Measurements from ENCODE around the gene DKKL1.
"Not testable (repeated sequence)": the region's sequence is repeated elsewhere in the genome, so short reads cannot be mapped to it uniquely, and the experiment has no call there.

DKKL1 gene

DNA sequence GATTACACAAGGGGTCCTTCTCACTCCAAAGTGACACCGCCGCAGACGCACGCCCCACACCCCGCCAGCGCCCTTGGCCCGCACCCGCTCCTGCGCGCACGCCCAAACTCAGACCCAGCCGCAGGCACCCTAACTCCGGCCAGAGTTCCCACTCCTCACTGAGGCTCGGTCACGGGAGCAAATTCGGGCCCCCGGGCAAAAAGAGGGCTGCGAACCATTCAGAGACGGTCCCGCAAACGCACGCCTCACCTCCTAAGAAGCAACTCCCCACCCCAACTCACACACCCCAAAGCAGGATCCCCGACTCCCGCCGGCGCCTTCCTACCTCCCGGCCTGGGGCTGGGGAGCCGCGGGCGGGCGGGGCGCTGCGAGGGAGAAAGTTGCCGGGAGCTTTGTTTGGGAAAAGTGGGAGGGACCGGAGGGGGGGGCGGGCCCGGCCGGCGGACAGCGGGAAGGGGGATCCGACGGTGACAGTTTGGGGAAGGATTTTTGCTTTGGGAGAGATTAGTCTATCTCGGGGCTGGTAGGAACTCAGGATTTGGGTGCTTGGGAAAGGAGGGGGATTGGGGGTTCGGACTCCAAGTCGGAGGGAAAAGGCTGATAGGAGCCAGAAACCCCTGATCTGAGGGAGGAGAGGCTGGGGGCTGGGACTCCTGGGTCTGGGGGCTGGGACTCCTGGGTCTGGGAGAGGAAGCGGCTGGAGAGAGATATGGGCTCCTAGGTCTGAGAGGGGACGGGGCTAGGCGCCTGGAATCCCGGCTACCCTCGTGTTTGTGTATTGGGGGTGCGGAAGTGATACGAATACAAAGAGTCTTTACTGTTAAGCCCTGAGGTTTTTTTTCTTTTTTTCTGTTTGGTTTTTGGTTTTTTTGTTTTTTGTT lies 1.4 kb upstream of the DKKL1 start, which contains the start of gene TEAD2:
Gene TEAD2 (minus strand): TSS at position 369 of the 881 bp plus-strand sequence. CDS start 2,341 bp downstream, outside the sequence.
- DNase-seq: no peak

DNA sequence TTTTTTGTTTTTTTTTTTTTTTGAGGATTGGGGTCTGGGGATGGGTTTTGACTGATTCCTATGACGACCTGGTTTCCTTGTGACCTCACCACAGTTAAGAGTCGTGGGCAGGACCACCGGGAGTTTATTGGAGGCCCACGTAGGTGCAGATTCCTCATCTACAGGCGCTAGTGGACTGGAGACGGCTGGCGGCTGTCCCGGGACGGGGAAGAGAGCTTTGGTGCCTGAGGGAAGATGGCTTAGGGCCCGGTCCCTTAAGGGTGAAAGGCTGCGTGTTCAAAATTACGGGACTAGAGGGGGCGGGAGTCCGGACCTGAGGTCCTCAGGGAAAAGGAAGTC lies 779 bp upstream of the DKKL1 start:
- DNase-seq: peak in 3 of 4 experiments; percentile 10 to 45 (median 23)

DNA sequence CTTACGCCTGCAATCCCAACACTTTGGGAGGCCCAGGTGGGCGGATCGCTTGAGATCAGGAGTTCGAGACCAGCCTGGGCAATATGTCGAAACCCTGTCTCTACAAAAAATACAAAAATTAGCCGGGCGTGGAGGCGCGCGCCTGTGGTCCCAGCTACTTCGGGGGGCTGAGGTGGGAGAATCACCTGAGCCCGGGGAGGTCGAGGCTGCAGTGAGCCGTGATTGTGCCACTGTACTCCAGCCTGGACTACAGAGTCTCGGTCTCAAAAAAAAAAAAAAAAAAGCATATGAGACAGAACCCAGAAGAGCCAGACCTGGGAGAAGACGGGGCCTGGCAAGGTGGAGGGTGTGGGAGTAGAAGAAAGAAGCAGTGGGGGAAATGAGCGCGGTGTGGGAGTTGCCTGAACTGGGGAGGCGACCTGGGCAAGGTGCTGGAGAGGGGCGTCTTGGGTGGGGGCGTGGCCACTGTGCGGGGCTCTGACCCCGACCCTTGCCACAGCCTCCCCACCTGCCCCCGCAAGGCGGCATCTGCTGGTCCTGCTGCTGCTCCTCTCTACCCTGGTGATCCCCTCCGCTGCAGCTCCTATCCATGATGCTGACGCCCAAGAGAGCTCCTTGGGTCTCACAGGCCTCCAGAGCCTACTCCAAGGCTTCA lies 533 bp downstream of the DKKL1 start:
- no peak for DNase-seq

DNA sequence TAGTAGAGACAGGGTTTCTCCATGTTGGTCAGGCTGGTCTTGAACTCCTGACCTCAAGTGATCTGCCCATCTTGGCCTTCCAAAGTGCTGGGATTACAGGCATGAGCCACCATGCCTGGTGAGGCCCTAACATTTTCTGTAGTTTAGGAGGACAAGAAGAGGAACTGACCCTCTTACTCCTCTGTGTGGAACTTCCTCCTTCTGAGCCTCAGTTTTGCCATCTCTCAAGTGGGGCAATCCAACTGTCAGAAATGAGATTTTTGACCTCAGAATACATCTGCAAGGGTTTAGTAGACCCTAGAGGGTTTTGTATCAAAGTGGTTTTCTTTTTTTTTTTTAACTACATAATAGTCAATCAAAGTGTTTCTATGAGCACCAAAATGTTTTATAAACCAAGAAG lies 2.4 kb downstream of the DKKL1 start:
- DNase-seq: peak in 2 of 4 experiments; percentile 14 to 36

DNA sequence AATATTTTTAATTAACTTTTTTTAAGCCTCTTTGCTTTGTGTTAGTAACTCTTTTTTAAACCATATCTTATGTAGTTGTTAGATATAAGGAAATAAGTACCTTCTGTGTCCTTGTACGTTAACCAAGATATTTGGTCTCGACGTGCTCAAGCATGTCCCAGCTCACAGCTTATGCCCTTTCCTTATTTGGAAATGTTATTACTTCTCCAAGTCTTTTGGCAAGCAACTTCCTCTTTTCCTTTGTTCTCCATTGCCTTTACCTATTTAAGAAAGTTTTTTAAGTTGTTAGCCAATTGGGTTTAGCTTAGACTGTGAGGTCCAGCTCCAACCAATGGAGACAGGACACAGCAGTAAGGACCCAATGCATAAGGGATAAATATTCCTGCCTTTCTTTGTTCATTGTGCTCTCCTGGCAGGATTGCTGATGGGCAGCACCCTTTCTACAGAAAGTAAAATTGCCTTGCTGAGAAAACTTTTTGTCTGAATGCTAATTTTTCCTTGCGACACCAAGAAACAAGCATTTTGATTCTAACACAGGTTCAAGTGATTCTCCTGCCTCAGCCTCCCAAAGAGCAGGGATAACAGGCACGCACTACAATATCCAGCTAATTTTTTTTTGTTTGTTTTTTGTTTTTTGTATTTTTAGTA lies 5.2 kb downstream of the DKKL1 start:
- DNase-seq: peak in 2 of 4 experiments; percentile 28 to 34

DNA sequence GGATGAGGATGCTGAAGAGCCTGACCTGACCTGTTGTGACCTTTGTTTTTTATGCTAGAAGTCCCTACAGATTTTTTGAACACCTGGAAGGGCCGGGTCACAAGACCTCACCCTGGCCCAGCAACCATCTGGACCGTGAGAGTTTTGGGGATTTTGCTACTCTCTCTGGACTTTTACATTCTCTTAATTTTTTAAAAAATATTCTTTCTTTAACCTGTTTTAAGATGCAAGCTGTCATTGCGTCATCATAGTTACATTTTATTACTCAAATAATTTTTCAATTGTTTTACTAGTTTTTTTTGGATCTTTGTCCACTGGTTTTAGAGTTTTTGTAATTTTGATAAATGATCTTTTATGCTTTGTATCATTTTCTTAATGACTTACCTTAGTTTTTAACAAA lies 7.5 kb downstream of the DKKL1 start:
- DNase-seq: no peak

DNA sequence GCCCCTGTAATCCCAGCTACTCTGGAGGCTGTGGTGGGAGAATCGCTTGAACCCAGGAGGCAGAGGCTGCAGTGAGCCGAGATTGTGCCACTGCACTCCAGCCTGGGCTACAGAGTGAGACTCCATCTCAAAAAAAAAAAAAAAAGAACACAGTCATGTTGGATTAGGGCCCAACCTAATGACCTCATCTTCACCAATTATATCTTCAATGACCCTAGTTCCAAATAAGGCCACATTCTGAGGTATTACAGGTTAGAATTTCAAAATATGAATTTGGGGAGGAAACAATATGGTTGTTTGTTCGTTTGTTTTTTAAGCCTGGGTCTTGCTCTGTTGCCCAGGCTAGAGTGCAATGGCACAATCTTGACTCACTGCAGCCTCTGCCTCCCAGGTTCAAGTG lies 9.5 kb downstream of the DKKL1 start:
- DNase-seq: not testable (repeated sequence)

DNA sequence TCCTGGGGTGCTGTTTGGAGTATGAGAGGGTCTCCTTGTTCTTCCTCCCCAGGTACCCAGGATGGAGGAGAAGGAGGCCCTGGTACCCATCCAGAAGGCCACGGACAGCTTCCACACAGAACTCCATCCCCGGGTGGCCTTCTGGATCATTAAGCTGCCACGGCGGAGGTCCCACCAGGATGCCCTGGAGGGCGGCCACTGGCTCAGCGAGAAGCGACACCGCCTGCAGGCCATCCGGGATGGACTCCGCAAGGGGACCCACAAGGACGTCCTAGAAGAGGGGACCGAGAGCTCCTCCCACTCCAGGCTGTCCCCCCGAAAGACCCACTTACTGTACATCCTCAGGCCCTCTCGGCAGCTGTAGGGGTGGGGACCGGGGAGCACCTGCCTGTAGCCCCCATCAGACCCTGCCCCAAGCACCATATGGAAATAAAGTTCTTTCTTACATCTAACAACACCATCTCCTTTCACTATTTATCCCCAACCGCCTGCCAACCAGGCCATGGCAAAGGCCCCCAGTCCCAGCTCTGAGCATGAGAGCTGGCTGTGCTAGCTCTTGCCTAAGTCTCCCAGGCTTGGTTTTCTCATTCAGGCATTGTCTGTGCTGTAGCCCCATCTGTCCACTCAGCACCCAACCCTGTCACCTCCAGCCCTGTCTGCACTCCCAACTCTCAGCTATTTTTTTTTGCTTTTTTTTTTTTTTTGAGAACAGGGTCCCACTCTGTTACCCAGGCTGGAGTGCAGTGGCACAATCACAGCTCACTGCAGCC lies 11.2 kb downstream of the DKKL1 start:
- DNase-seq: no peak

DNA sequence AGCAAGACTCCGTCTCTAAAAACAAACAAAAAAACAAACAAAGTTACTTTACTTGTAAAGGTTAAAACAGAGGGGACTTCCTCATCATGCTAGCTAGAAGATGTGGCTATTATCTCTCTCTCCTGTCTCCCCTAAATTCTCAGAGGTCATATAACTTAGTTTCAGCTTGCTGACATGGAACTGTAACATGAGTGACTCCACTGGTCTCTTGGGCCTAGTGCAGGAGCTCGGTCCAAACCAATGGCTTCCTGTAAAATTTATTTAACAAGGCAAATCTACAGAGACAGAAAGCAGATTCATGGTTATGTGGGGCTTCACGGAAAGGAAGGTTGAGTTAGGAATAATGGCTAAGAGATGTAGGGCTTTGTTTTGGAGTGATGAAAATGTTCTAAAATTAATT lies 14.8 kb downstream of the DKKL1 start:
- DNase-seq: no peak

DNA sequence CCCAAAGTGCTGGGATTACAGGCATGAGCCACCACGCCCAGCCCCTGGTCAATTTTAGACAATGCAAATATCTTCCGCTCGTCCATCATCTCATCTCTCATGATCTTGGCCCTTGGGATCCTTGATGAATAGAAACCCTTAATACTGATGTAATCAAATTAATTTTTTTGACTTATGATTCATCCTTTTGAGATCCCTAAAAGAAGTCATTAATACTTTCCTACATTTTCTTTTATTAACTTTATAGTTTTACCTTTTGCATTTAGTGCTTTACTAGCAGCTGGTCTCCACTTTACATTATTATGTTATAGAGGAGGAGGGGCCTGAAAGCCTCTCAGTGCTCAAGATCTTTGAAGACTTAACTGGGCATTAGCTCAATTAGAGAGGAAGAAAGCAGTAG lies 16.7 kb downstream of the DKKL1 start:
- DNase-seq: no peak

DNA sequence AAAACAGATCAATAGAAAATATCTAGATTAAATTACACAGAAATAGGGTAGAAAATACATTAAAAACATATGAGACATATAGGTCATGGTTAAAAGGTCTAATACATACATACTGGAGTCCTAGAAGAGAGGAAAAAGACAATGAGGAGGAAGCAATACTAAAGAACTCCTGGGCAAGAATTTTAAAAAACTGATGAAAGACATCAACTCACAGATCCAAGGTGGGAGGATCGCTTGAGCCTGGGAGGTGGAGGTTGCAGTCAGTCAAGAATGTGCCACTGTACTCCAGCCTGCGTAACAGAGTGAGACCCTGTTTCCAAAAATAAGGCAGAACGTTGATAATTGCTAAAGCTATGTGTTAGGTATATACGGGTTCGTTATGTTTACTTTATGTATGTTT lies 19.0 kb downstream of the DKKL1 start:
- no peak for DNase-seq

DNA sequence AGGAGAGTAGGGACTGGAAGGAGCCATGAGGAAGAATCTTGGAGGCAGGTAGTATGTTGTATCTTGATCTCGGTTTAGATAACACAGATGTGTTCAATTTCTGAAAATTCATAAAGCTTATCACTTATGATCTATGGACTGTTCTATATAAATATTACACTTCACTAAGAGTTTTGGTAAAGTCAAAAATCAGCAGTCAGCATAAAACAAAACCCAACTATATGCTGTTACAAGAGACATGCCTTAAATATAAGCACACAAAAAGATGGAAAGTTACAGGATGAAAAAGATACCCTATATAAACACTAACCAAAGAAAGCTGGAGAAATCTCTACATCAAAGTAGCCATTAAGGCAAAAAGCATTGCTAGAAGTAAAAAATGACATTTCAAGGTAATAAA lies 19.9 kb downstream of the DKKL1 start:
- no peak for DNase-seq

DNA sequence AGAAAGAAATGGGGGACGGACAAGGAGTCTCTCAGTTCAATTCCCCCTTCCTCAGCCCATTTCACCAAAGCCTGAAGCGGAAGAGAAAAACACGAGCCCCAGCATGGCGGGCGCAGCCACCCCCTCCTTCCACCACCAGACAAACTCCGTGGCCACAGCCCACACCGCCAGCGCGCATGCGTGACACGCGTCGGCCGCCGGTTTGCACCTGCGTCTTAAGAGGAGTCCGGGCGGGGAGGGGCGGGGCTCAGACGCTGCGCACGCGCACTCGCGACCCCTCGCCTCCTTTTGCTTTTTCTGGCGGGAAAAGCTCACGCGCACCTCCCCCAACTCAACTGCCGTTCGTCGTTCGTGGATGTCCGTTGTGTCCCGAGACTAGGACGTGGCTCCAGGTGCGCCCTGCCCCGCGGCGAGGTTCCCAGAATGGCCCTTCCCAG lies 24.3 kb downstream of the DKKL1 start, which contains the start of gene KASH5:
Gene KASH5 (plus strand): TSS at position 314 of the 437 bp plus-strand sequence. CDS start 2,635 bp downstream, outside the sequence.
- peak; percentile 85 to 89 (median 88) for DNase-seq

DNA sequence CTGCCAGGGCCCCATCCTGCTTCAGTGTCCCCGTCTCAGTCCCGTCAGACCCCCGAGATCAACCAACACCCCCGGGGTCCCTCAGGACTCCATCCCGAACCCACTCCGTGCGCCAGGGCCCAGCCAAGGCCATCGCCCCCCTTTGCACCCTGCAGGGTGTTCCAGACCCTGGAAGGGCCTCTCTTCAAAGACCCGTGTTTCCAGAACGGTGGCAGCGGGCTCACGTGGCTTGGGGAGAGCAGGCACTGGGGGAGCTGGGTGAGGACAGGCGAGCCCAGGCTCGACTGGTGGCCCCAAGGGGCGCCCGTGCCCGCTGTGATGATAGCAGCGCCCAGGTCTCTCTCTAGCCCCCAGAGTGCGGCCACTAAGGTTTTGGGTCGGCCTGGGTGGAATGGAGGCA lies 25.7 kb downstream of the DKKL1 start:
- DNase-seq: no peak

DNA sequence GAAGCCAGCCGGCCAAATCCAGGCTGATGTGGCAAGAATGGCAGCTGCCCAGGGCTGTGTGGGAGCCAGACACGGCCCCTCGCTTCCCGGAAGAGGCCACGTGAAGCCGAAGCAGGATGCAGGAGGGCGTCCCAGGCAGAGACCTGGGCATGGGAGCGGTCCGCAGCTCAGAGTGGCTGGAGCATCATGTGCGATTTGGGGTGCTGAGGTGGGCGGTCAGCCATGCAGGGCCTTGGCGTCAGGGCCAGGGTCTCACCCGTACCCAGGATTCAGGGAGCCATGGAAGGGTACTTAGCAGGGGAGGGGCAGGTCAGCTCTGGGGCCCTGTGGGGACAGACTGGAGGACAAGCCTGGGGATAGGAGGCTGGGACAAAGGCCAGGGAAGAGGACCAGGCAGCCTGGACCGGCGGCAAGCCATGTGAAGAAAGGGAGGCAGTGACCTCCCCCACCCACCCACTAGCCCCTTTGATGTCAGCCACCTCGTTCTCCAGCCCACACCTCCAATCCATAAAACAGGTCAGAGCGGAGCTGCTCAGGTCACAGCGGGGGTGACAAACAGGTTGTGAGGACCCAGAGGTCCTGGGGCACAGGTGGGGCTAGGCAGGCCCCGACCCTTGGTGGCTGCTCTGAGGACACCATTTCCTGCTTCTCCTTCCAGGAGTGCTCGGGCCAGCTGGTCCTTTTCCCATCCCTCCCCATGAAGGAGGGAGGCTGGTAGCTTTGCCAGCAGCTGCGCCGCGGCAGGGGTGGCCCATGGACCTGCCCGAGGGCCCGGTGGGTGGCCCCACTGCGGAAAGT lies 26.7 kb downstream of the DKKL1 start:
- DNase-seq: no peak

DNA sequence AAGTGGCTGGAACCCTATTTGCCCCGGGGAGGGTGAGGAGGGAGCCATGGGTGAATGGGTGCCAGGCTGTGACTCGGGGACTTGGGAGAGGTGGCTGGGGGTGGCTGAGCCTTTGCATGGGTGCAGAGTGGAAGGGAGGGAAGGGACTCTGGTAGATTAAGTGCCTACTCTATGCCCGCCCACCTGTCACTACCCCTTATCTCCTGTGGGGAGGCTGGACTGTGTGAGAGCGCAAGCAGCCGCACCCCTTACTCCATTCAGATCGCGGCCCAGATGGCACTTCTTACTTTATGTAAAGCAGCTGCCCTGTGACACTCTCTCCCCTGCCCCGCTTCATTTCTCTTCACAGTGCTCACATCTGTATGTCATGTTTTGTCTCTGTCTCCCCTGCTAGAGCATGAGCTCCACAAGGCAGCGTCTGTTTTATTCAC lies 27.3 kb downstream of the DKKL1 start:
- no peak for DNase-seq

DNA sequence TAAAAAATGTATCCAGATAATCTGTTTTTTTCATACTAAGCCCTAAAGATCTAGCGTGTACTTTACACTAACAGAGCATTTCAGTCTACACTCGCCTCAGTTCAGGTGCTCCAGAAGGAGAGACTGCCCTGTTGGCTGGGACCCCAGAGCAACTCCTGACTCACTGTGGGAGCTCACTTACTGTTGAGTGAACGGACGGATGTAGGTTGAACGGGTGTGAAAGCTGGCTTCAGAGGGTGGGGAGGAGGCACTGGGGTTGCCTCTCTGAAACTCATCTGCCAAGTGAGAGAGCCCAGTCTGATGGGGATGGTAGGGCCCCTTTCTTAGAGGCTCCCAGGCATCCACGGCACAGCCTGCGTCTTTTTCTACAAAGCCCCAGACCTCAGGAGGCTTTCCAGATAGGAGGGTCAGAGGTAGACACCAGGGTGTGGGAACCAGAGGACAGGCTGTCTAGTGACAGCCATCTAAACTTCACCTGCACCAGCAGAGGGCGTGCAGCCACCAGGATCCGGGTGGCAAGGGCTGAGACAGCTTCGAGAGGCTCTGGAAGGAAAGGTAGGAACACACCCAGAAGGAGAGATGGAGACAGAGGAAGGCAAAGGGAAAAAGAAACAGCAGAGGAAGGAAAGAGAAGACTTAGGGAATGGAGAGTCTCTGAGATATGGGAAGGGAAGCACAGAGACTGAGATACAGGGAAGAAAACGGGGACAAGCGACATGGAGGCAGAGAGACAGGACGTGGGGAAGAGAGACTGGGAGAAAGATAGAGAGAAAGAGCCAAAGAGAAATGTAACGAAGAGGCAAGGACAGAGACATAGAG lies 28.1 kb downstream of the DKKL1 start:
- peak; percentile 78 to 90 (median 85) for DNase-seq

DNA sequence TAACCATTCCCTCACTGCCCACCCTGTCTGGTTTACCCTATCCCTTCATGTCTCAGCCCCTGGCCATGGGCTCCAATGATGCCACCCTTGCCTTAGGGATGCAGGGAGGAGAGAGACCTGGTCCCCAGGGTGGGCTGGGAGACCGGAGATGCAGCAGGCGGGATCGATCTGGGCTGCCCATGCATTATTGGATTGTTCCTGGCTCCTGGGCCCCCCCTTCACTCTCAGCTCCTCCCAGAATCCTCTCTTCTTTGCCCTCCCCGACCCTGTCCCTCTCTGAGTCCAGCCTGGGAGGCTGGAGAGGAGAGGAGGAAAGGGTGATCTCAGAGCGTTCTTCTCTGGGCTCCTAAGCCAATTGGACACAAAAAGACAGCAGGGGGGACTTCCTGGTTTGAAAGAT lies 30.2 kb downstream of the DKKL1 start:
- DNase-seq: no peak

DNA sequence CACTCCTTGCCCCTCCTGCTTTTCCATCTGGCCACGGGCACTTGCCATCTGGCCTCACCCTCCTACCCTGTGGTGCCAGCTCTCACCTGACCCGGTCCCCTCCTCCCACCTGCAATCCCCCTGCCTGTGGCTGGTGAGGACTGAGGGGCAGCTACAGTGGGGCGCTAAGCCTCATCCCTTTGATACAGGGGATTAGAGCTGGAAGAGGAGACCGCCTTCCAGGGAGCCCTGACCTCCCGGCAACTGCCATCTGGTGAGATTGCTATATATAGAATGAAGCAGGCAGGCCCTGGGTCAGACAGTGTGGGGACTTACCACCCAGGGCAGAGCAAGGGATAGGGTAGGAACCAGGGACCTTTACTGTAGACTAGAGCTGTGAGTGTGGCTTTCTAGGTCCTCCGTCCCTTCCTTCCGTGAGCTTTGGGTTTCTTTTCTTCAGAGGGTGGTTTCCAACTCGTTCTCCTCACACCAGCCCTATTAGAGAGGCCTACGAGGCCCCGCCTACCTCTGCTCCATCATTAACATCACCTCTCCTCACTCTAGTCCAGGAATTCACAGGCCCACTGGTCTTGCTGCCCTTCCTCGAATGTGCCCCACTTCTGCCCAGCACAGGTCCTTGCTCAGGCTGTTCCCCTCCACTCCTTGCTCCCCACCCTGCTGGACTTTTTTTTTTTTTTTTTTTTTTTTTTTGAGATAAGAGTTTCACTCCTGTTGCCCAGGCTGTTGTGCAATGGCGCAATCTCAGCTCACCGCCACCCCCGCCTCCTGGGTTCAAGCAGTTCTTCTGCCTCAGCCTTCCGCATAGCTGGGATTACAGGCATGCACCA lies 32.1 kb downstream of the DKKL1 start:
- DNase-seq: peak in 1 of 4 experiments; percentile 38
